22Rv1 (cell line): Measurements from ENCODE around the gene TMEM126B.

ENCODE experiments used
- ZFX ChIP-seq: fragments of 450-650 bp; IDR thresholded peaks from 2 replicates; pipeline ENCODE4 v1.6.1; 2017; ENCODE audit warnings: antibody characterized with exemption, borderline replicate concordance
- TF ChIP-seq, protein P1 (sequence below): fragments of 450-650 bp; IDR thresholded peaks from 2 replicates; pipeline ENCODE4 v1.5.1; 2017; ENCODE audit warnings: mild to moderate bottlenecking

- TF ChIP-seq, protein P1, sequence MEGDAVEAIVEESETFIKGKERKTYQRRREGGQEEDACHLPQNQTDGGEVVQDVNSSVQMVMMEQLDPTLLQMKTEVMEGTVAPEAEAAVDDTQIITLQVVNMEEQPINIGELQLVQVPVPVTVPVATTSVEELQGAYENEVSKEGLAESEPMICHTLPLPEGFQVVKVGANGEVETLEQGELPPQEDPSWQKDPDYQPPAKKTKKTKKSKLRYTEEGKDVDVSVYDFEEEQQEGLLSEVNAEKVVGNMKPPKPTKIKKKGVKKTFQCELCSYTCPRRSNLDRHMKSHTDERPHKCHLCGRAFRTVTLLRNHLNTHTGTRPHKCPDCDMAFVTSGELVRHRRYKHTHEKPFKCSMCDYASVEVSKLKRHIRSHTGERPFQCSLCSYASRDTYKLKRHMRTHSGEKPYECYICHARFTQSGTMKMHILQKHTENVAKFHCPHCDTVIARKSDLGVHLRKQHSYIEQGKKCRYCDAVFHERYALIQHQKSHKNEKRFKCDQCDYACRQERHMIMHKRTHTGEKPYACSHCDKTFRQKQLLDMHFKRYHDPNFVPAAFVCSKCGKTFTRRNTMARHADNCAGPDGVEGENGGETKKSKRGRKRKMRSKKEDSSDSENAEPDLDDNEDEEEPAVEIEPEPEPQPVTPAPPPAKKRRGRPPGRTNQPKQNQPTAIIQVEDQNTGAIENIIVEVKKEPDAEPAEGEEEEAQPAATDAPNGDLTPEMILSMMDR: no peak
- TF ChIP-seq ZFX: no peak
Observed at GRCh38 chr11:85596886-85597285, 31.5 kb upstream of the TMEM126B start.
